Suprapubic skin (tissue), 4 donors: Measurements from ENCODE around the gene PPM1A. TPM values are rescaled to one million over a fixed set of nuclear protein-coding genes. Genes with fewer than 3 reads are reported as not detected.
"Not testable (repeated sequence)": the region's sequence is repeated elsewhere in the genome, so short reads cannot be mapped to it uniquely, and the experiment has no call there.

ENCODE experiments used
- DNase-seq, 2 donors: peaks; one replicate each; pipeline ENCODE4 v3.0.0-alpha.2; 2019; ENCODE audit warnings: low spot score in 2 of 2
- H3K27ac ChIP-seq: fragments of 200-600 bp; sonication (generic); one replicate; pipeline ENCODE4 v1.5.1; 2019
- H3K27me3 ChIP-seq: fragments of 200-600 bp; sonication (generic); one replicate; pipeline ENCODE4 v1.5.1; 2019
- H3K36me3 ChIP-seq: fragments of 200-600 bp; sonication (generic); one replicate; pipeline ENCODE4 v1.5.1; 2019
- H3K4me1 ChIP-seq: fragments of 200-600 bp; sonication (generic); one replicate; pipeline ENCODE4 v1.5.1; 2019
- H3K4me3 ChIP-seq: fragments of 200-600 bp; sonication (generic); one replicate; pipeline ENCODE4 v1.5.1; 2019; ENCODE audit warnings: mild to moderate bottlenecking
- H3K9me3 ChIP-seq: fragments of 200-600 bp; sonication (generic); one replicate; pipeline ENCODE4 v1.5.1; 2019
- CTCF ChIP-seq, 2 donors: fragments of 200-600 bp in 1 of 2; fragments of 450-650 bp in 1 of 2; sonication (generic) in 1 of 2; IDR thresholded peaks; one replicate each; pipeline ENCODE4 v1.5.1; 2016 to 2019; ENCODE audit warnings: antibody characterized with exemption in 2 of 2, mild to moderate bottlenecking in 1 of 2, moderate library complexity in 1 of 2
- EP300 ChIP-seq: sonication (generic); formaldehyde crosslinking; IDR thresholded peaks from one replicate; pipeline ENCODE4 v1.6.1; 2017; ENCODE audit warnings: antibody characterized with exemption
- POLR2A ChIP-seq, 2 donors: fragments of 450-650 bp; IDR thresholded peaks; one replicate each; pipeline ENCODE4 v1.6.1; 2017; ENCODE audit warnings: antibody characterized with exemption in 2 of 2, mild to moderate bottlenecking in 2 of 2, moderate library complexity in 2 of 2
- POLR2AphosphoS5 ChIP-seq, 3 donors: sonication (generic); formaldehyde crosslinking; IDR thresholded peaks; one replicate each; pipeline ENCODE4 v1.6.1; 2017; ENCODE audit warnings: antibody characterized with exemption in 3 of 3
- WGBS: methylation state at CpG from one replicate; pipeline ENCODE4 v1.1.5; 2018; 5-methylcytosine and 5-hydroxymethylcytosine counted together
- total RNA-seq, 4 donors: library from RNA; depleted of rRNA; stranded (reverse); fragments of >200 nt; gene quantifications; one replicate each; pipeline ENCODE4 v1.1.0, GENCODE V29; 2016

PPM1A gene
- total RNA-seq, 4 donors from 2014 or later: 29.7 to 58.4 (median 43.5) TPM

GRCh38 chr14:60317609-60318008, 68.6 kb downstream of the PPM1A start:
- TF ChIP-seq CTCF (IDR thresholded peaks at IDR 0.05) (no peak), POLR2AphosphoS5 (IDR thresholded peaks at IDR 0.05) (no peak), EP300 (no peak), POLR2A (IDR thresholded peaks at IDR 0.05) (no peak)
- Histone ChIP-seq H3K4me1 (no peaks in the 10 kb centered on the region), H3K36me3 (no peaks in the 10 kb centered on the region), H3K9me3 (no peaks in the 10 kb centered on the region), H3K27me3 (peaks cover 3% of the 10 kb centered on the region), H3K27ac (no peak overlapping the region), H3K4me3 (no peak overlapping the region)
- no peak for DNase-seq
- WGBS: 66% methylated on average over 4 of the region's 4 CpGs

- not testable (repeated sequence) for DNase-seq, H3K27ac ChIP-seq, H3K9me3 ChIP-seq, H3K36me3 ChIP-seq, H3K4me3 ChIP-seq, H3K4me1 ChIP-seq
- peaks cover 11% of the 10 kb centered on the region for H3K27me3 ChIP-seq
- WGBS: 86% methylated on average over 3 of the region's 3 CpGs
These were observed 71.8 kb downstream of the PPM1A start for GRCh38 chr14:60320860-60321259.

DNA sequence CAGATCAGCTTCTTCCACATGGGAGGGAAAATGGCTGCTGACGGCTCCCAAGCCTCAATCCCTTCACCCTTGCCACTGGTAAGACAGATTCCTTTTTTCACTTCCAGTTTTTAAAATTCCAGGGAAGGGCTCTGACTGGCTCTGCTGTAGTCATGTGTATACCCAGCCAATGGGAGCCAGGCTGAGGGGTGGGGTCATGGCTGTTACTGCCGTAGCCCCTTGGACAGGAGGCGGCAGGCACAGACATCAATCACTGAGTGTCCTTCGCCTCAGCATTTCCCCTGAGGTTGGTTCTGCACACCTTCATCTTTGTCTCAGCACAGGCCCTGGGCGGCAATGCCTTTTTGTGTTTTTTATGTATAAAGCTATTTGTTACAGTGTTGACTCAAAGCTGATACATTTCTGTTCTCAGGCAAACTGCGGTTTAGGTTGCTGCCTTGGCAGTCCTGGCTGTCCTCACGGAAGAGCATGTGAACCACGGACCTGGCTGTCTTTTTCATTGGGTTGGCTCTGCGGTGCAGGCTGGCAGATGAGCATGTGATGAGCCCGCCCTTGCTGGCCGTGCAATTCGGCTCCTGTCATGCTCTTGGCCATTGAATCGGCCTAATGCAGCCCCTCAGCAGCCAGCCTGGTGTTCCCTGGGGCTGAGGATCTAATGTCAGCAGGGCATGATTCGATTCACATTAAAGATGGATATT, 74.3 kb downstream of the PPM1A start:
- 80% methylated on average over 14 of the region's 14 CpGs for WGBS
- Histone ChIP-seq H3K4me1 (peaks cover 11% of the 10 kb centered on the region), H3K27me3 (peaks cover 30% of the 10 kb centered on the region), H3K4me3 (no peak overlapping the region), H3K9me3 (no peaks in the 10 kb centered on the region), H3K27ac (no peak overlapping the region), H3K36me3 (no peaks in the 10 kb centered on the region)
- no peak for DNase-seq
- TF ChIP-seq CTCF (IDR thresholded peaks at IDR 0.05): no peak
- no peak for TF ChIP-seq EP300
- TF ChIP-seq POLR2A (IDR thresholded peaks at IDR 0.05): no peak
- TF ChIP-seq POLR2AphosphoS5 (IDR thresholded peaks at IDR 0.05): no peak

- Histone ChIP-seq H3K4me1 (peaks cover 11% of the 10 kb centered on the region), H3K27ac (no peak overlapping the region), H3K36me3 (no peaks in the 10 kb centered on the region), H3K9me3 (no peaks in the 10 kb centered on the region), H3K27me3 (peaks cover 38% of the 10 kb centered on the region), H3K4me3 (no peak overlapping the region)
- WGBS: 95% methylated on average over 2 of the region's 2 CpGs
- TF ChIP-seq EP300 (no peak), POLR2AphosphoS5 (IDR thresholded peaks at IDR 0.05) (no peak)
- DNase-seq: no peak
These were observed 75.8 kb downstream of the PPM1A start for GRCh38 chr14:60324837-60325236.

DNA sequence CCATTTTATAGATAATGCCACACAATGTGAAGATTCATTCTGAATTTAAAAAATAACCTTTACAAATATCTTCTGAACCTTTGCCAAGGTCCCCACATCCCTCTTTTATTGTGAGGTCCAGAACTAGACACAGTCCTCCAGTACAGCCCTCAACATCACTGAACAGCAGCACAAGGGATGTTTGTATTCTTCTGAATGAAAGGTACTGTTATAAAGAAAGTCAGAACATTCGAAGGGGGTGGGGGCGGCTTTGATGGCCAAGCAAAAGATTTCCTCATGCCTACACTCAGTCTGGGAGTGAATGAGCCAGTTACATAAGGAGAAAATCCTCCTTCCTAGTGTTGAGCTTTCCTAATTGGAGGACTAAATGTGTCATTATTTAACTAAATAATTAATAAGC, 77.3 kb downstream of the PPM1A start:
- Histone ChIP-seq H3K9me3 (no peaks in the 10 kb centered on the region), H3K27me3 (peaks cover 38% of the 10 kb centered on the region), H3K36me3 (no peaks in the 10 kb centered on the region), H3K4me1 (peaks cover 17% of the 10 kb centered on the region), H3K27ac (no peak overlapping the region), H3K4me3 (no peak overlapping the region)
- WGBS: 87% methylated on average over 2 of the region's 2 CpGs
- no peak for DNase-seq
- no peak for TF ChIP-seq POLR2A (IDR thresholded peaks at IDR 0.05)
- TF ChIP-seq CTCF (IDR thresholded peaks at IDR 0.05): no peak
- TF ChIP-seq POLR2AphosphoS5 (IDR thresholded peaks at IDR 0.05): no peak
- TF ChIP-seq EP300: no peak

DNA sequence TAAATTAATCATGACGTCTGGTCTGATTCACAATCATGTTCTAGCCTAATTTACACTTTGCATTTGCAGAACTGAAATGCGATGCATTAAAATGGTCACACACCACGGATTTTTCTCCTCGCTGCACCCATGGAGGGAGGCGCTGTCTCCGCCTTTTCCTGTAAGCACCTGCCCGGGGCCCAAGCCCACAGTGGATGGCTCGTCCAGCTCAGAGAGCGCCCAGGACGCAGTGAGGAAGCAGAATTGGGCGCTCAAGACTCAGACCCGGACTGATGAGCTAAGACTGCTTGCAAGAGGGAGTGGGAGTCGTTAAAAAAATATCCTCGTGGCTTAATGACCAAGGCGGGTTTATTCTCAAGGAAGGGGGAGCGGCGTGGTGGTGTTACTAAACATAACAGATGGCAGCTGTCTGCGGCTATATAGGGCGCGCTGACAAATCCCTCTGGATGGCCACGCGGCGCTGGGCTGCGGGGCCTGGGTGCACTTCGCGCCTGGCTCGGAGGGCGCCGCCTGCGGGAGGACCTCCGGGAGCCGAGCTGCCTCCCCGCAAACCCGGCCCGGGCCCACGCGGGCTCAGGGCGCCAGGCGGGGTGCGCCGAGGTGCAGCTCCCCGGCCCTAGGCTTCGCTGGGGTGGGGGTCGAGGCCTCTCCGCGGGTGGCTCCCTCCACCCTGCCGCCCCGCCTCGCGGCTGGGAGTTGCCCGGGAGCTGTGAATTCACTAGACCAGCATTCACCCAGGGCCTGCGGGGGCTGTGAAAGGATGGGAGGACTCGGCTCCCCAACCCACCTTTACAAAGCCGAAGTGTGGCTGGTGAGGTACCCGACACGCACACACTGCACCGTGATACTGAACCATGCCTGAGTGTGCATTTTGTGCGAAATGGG, 78.7 kb downstream of the PPM1A start:
- no peak overlapping the region for H3K27ac ChIP-seq
- 16% methylated on average over 29 of the region's 58 CpGs for WGBS
- TF ChIP-seq CTCF (IDR thresholded peaks at IDR 0.05) (no peak), POLR2A (IDR thresholded peaks at IDR 0.05) (no peak), POLR2AphosphoS5 (IDR thresholded peaks at IDR 0.05) (no peak), EP300 (no peak)

More for the DNA sequence above, 78.7 kb downstream of the PPM1A start:
- H3K4me3 ChIP-seq: peak overlapping the region; percentile 47
- H3K36me3 ChIP-seq: no peaks in the 10 kb centered on the region
- peaks cover 40% of the 10 kb centered on the region for H3K27me3 ChIP-seq
- DNase-seq: no peak
- no peaks in the 10 kb centered on the region for H3K9me3 ChIP-seq
- H3K4me1 ChIP-seq: peaks cover 22% of the 10 kb centered on the region
